ENCODE results near the gene ATF7. TPM values are rescaled to one million over a fixed set of nuclear protein-coding genes. Genes with fewer than 3 reads are reported as not detected.

Gene ATF7
- total and polyA plus RNA-seq, 2 of the 13 experiments (the other 11 are each of a cell fraction or from before 2014, with no cell fraction given) = 9.6 to 16.2 TPM

GRCh38 chr12:53538209-53538689 is 87.9 kb downstream of the ATF7 start (continued):
- TF ChIP-seq ISX (CRISPR knock-in tag; conservative IDR thresholded peaks at IDR 0.05) (no peak), SRF (IDR thresholded peaks at IDR 0.05; ENCODE audit: low read depth, low read length) (no peak), EP300 (IDR thresholded peaks at IDR 0.05; ENCODE audit: low read depth in 2 of 2, low read length in 2 of 2) (peak; percentile 50 to 83; a peak in 3 of 4 replicates), EP300 (CRISPR knock-in tag; IDR thresholded peaks at IDR 0.05; ENCODE audit: borderline replicate concordance) (peak; percentile 85; the same call in 1 of the 2 replicates), HMG20A (CRISPR knock-in tag; IDR thresholded peaks at IDR 0.05; ENCODE audit: borderline replicate concordance) (peak; percentile 94), SP2 (CRISPR knock-in tag; IDR thresholded peaks at IDR 0.05) (no peak), ATF1 (CRISPR knock-in tag; IDR thresholded peaks at IDR 0.05) (peak; percentile 44; the same call in 1 of the 2 replicates), ARID2 (CRISPR knock-in tag; IDR thresholded peaks at IDR 0.05; ENCODE audit: borderline replicate concordance) (peak; percentile 40; the same call in 1 of the 2 replicates), KLF9 (CRISPR knock-in tag; IDR thresholded peaks at IDR 0.05; ENCODE audit: low read depth) (peak; percentile 68; the same call in 1 of the 2 replicates), ZNF407 (CRISPR knock-in tag; IDR thresholded peaks at IDR 0.05; ENCODE audit: not compliant biosample characterization) (no peak), SMYD3 (CRISPR knock-in tag; IDR thresholded peaks at IDR 0.05) (0 out of 2 replicates have a peak, but pooled peaks have one; percentile 62), GATAD1 (CRISPR knock-in tag; IDR thresholded peaks at IDR 0.05) (peak; percentile 59; the same call in 1 of the 2 replicates), ZNF512 (CRISPR knock-in tag; IDR thresholded peaks at IDR 0.05) (no peak)
- TF ChIP-seq, protein P1, sequence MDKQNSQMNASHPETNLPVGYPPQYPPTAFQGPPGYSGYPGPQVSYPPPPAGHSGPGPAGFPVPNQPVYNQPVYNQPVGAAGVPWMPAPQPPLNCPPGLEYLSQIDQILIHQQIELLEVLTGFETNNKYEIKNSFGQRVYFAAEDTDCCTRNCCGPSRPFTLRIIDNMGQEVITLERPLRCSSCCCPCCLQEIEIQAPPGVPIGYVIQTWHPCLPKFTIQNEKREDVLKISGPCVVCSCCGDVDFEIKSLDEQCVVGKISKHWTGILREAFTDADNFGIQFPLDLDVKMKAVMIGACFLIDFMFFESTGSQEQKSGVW (CRISPR knock-in tag; IDR thresholded peaks at IDR 0.05; ENCODE audit: borderline replicate concordance) = no peak
- TF ChIP-seq, protein P2, sequence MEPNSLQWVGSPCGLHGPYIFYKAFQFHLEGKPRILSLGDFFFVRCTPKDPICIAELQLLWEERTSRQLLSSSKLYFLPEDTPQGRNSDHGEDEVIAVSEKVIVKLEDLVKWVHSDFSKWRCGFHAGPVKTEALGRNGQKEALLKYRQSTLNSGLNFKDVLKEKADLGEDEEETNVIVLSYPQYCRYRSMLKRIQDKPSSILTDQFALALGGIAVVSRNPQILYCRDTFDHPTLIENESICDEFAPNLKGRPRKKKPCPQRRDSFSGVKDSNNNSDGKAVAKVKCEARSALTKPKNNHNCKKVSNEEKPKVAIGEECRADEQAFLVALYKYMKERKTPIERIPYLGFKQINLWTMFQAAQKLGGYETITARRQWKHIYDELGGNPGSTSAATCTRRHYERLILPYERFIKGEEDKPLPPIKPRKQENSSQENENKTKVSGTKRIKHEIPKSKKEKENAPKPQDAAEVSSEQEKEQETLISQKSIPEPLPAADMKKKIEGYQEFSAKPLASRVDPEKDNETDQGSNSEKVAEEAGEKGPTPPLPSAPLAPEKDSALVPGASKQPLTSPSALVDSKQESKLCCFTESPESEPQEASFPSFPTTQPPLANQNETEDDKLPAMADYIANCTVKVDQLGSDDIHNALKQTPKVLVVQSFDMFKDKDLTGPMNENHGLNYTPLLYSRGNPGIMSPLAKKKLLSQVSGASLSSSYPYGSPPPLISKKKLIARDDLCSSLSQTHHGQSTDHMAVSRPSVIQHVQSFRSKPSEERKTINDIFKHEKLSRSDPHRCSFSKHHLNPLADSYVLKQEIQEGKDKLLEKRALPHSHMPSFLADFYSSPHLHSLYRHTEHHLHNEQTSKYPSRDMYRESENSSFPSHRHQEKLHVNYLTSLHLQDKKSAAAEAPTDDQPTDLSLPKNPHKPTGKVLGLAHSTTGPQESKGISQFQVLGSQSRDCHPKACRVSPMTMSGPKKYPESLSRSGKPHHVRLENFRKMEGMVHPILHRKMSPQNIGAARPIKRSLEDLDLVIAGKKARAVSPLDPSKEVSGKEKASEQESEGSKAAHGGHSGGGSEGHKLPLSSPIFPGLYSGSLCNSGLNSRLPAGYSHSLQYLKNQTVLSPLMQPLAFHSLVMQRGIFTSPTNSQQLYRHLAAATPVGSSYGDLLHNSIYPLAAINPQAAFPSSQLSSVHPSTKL (CRISPR knock-in tag; IDR thresholded peaks at IDR 0.05) = peak; percentile 99

Data from HepG2 (cell line).